ENCODE results near the gene NCOA6. TPM values are rescaled to one million over a fixed set of nuclear protein-coding genes. Genes with fewer than 3 reads are reported as not detected.
"Not testable (repeated sequence)": the region's sequence is repeated elsewhere in the genome, so short reads cannot be mapped to it uniquely, and the experiment has no call there.

Gene NCOA6
- polyA plus RNA-seq, 1 donor from 2014 or later: 13.0 TPM

DNA sequence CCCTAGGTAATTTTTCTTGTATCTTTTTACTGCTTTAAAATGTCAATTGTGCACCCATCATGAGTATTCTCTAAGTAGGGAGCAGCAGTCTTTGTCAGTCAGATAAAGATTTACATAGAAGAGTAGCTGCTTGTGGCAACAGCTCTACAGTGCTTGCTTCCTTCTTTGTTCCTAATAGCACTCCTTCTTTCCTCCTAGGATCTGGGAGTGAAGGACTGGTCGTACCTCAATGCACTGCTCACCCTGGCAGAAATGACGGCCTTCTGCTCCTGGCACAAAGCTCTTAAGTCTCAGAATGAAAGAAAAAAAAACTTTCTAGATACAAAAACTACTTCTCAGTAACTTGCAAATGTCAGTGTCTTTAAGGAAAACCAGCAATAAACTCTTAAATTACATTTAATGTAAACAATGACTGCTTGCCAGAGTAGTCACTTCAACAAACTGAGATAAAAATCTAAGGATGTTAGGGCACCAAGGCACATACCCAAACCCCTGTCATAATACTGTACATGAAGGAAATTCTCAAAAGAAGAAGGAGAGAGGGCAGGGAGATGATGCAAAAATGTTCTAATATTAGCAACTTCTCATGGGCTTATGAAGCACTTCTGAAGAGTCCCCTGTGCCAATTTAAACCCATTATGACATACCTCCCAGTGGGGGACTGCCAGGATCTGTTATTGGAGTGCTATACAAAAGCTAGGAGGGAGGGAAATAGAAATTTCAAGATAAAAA, 34.0 kb downstream of the NCOA6 start:
- Histone ChIP-seq H3K27ac (ENCODE audit: low read length) (no peak overlapping the region), H3K9me3 (ENCODE audit: low read length) (no peaks in the 10 kb centered on the region), H3F3A (ENCODE audit: insufficient read depth, low read length, poor library complexity, severe bottlenecking) (no peaks in the 10 kb centered on the region), H3K9me2 (ENCODE audit: insufficient read depth, low read length) (no peaks in the 10 kb centered on the region), H4K20me1 (ENCODE audit: insufficient read depth) (no peaks in the 10 kb centered on the region), H3K27me3 (ENCODE audit: insufficient read depth, low read depth, low read length) (no peaks in the 10 kb centered on the region), H3K4me3 (ENCODE audit: low read length) (no peak overlapping the region), H2AFZ (ENCODE audit: low read depth, low read length) (no peak overlapping the region), H3K9ac (ENCODE audit: low read length) (no peak overlapping the region), H3K36me3 (ENCODE audit: insufficient read depth, low read length) (no peaks in the 10 kb centered on the region), H3K4me2 (ENCODE audit: low read length) (peak overlapping the region; percentile 16), H3K79me2 (replicated peaks; ENCODE audit: insufficient read depth, low read length) (peaks cover 18% of the 10 kb centered on the region)
- TF ChIP-seq POLR2AphosphoS5 (IDR thresholded peaks at IDR 0.05) (no peak), TAF1 (IDR thresholded peaks at IDR 0.05; ENCODE audit: low read depth) (no peak), SMC3 (conservative IDR thresholded peaks at IDR 0.05; ENCODE audit: poor library complexity) (no peak), EP300 (conservative IDR thresholded peaks at IDR 0.05; ENCODE audit: poor library complexity, severe bottlenecking) (no peak), EZH2 (IDR thresholded peaks at IDR 0.05; ENCODE audit: borderline replicate concordance, insufficient read depth, low read length, poor library complexity, severe bottlenecking) (no peak), RAD21 (conservative IDR thresholded peaks at IDR 0.05) (no peak), MXI1 (conservative IDR thresholded peaks at IDR 0.05; ENCODE audit: poor library complexity, severe bottlenecking) (no peak)
- TF ChIP-seq, protein P1, sequence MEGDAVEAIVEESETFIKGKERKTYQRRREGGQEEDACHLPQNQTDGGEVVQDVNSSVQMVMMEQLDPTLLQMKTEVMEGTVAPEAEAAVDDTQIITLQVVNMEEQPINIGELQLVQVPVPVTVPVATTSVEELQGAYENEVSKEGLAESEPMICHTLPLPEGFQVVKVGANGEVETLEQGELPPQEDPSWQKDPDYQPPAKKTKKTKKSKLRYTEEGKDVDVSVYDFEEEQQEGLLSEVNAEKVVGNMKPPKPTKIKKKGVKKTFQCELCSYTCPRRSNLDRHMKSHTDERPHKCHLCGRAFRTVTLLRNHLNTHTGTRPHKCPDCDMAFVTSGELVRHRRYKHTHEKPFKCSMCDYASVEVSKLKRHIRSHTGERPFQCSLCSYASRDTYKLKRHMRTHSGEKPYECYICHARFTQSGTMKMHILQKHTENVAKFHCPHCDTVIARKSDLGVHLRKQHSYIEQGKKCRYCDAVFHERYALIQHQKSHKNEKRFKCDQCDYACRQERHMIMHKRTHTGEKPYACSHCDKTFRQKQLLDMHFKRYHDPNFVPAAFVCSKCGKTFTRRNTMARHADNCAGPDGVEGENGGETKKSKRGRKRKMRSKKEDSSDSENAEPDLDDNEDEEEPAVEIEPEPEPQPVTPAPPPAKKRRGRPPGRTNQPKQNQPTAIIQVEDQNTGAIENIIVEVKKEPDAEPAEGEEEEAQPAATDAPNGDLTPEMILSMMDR (IDR thresholded peaks at IDR 0.05; ENCODE audit: poor library complexity, severe bottlenecking): no peak
- TF ChIP-seq, protein P2, sequence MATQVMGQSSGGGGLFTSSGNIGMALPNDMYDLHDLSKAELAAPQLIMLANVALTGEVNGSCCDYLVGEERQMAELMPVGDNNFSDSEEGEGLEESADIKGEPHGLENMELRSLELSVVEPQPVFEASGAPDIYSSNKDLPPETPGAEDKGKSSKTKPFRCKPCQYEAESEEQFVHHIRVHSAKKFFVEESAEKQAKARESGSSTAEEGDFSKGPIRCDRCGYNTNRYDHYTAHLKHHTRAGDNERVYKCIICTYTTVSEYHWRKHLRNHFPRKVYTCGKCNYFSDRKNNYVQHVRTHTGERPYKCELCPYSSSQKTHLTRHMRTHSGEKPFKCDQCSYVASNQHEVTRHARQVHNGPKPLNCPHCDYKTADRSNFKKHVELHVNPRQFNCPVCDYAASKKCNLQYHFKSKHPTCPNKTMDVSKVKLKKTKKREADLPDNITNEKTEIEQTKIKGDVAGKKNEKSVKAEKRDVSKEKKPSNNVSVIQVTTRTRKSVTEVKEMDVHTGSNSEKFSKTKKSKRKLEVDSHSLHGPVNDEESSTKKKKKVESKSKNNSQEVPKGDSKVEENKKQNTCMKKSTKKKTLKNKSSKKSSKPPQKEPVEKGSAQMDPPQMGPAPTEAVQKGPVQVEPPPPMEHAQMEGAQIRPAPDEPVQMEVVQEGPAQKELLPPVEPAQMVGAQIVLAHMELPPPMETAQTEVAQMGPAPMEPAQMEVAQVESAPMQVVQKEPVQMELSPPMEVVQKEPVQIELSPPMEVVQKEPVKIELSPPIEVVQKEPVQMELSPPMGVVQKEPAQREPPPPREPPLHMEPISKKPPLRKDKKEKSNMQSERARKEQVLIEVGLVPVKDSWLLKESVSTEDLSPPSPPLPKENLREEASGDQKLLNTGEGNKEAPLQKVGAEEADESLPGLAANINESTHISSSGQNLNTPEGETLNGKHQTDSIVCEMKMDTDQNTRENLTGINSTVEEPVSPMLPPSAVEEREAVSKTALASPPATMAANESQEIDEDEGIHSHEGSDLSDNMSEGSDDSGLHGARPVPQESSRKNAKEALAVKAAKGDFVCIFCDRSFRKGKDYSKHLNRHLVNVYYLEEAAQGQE (IDR thresholded peaks at IDR 0.05; ENCODE audit: borderline replicate concordance): no peak

DNA sequence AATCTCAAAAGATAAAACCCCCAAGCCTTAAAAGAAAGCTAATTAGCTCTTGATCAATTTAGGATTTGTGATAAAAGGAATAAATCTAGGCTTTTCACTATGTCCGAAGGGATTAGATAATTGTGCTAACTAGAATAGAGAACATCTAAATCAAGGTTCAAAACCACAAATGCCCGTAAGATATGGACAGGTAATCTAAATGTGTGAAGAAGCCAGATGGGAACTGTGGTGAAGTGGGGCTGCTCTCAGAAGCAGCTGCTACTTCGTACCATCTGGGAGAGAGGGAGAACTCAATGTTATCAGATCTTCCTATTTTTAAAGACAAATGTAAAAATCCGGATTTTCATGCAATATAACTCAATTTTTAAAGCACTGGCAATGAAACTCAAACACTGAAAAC, 44.2 kb downstream of the NCOA6 start:
- Histone ChIP-seq H3K36me3 (ENCODE audit: insufficient read depth, low read length) (no peaks in the 10 kb centered on the region), H3K9me2 (ENCODE audit: insufficient read depth, low read length) (no peaks in the 10 kb centered on the region), H3F3A (ENCODE audit: insufficient read depth, low read length, poor library complexity, severe bottlenecking) (no peaks in the 10 kb centered on the region), H4K20me1 (ENCODE audit: insufficient read depth) (no peaks in the 10 kb centered on the region), H3K79me2 (replicated peaks; ENCODE audit: insufficient read depth, low read length) (no peaks in the 10 kb centered on the region), H3K4me2 (ENCODE audit: low read length) (no peak overlapping the region), H2AFZ (ENCODE audit: low read depth, low read length) (no peak overlapping the region), H3K9ac (ENCODE audit: low read length) (no peak overlapping the region), H3K9me3 (ENCODE audit: low read length) (no peaks in the 10 kb centered on the region), H3K27ac (ENCODE audit: low read length) (no peak overlapping the region), H3K27me3 (ENCODE audit: insufficient read depth, low read depth, low read length) (no peaks in the 10 kb centered on the region), H3K4me3 (ENCODE audit: low read length) (no peak overlapping the region)
- TF ChIP-seq POLR2AphosphoS5 (IDR thresholded peaks at IDR 0.05) (no peak), SMC3 (conservative IDR thresholded peaks at IDR 0.05; ENCODE audit: poor library complexity) (no peak), RAD21 (conservative IDR thresholded peaks at IDR 0.05) (no peak), EP300 (conservative IDR thresholded peaks at IDR 0.05; ENCODE audit: poor library complexity, severe bottlenecking) (no peak), MXI1 (conservative IDR thresholded peaks at IDR 0.05; ENCODE audit: poor library complexity, severe bottlenecking) (no peak), TAF1 (IDR thresholded peaks at IDR 0.05; ENCODE audit: low read depth) (no peak), EZH2 (IDR thresholded peaks at IDR 0.05; ENCODE audit: borderline replicate concordance, insufficient read depth, low read length, poor library complexity, severe bottlenecking) (no peak)
- TF ChIP-seq, protein P1 (IDR thresholded peaks at IDR 0.05; ENCODE audit: poor library complexity, severe bottlenecking): no peak
- TF ChIP-seq, protein P2 (IDR thresholded peaks at IDR 0.05; ENCODE audit: borderline replicate concordance): no peak

DNA sequence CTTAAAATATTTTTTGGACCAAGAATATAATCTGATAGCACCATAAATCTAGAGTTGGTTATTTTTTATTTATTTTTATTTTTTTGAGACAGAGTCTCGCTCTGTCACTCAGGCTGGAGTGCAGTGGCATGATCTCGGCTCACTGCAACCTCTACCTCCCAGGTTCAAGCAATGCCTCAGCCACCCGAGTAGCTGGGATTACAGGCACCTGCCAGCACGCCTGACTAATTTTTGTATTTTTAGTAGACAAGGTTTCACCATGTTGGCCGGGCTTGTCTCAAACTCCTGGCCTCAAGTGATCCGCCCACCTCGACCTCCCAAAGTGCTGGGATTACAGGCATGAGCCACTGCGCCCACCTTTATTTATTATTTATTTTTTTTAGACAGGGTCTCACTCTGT, 45.2 kb downstream of the NCOA6 start:
- H3K9ac ChIP-seq (ENCODE audit: low read length); H3K36me3 ChIP-seq (ENCODE audit: insufficient read depth, low read length); H3K9me3 ChIP-seq (ENCODE audit: low read length); H4K20me1 ChIP-seq (ENCODE audit: insufficient read depth); H3K4me2 ChIP-seq (ENCODE audit: low read length); H3K4me3 ChIP-seq (ENCODE audit: low read length); H3K27me3 ChIP-seq (ENCODE audit: insufficient read depth, low read depth, low read length); H3K27ac ChIP-seq (ENCODE audit: low read length); H3K79me2 ChIP-seq (replicated peaks; ENCODE audit: insufficient read depth, low read length); H2AFZ ChIP-seq (ENCODE audit: low read depth, low read length); H3K9me2 ChIP-seq (ENCODE audit: insufficient read depth, low read length); H3F3A ChIP-seq (ENCODE audit: insufficient read depth, low read length, poor library complexity, severe bottlenecking): not testable (repeated sequence)
